Ammon's horn (tissue), 1 donor: ENCODE results near the gene OR2K2.
"Not testable (repeated sequence)": the region's sequence is repeated elsewhere in the genome, so short reads cannot be mapped to it uniquely, and the experiment has no call there.

Experiments
- DNase-seq: peaks from one replicate; pipeline ENCODE4 v3.0.0-alpha.2; 2016; ENCODE audit warnings: low spot score

The OR2K2 gene, protein sequence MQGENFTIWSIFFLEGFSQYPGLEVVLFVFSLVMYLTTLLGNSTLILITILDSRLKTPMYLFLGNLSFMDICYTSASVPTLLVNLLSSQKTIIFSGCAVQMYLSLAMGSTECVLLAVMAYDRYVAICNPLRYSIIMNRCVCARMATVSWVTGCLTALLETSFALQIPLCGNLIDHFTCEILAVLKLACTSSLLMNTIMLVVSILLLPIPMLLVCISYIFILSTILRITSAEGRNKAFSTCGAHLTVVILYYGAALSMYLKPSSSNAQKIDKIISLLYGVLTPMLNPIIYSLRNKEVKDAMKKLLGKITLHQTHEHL

DNA sequence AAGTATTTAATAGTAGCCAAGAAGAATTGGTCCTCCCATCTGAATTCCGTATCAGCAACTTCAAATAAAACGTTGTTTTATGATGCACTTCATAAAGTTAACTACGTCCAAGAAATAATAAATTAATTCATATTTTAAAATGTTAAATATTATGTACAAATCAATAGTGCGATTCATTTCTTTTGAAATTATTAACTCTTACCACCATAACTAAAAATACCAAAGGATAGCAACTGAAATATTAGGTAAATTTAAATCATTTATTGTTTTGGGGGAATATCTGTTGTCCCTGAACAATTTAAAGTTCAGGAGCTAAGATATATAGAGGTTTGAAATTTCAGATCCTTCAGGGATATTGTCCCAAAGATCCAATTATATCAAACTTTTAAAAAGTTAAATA is at the start of gene OR2K2:
TSS of gene OR2K2 (minus strand) at position 101 of the 400 bp plus-strand sequence. CDS start 1,791 bp downstream, outside the sequence.
- no peak for DNase-seq

DNA sequence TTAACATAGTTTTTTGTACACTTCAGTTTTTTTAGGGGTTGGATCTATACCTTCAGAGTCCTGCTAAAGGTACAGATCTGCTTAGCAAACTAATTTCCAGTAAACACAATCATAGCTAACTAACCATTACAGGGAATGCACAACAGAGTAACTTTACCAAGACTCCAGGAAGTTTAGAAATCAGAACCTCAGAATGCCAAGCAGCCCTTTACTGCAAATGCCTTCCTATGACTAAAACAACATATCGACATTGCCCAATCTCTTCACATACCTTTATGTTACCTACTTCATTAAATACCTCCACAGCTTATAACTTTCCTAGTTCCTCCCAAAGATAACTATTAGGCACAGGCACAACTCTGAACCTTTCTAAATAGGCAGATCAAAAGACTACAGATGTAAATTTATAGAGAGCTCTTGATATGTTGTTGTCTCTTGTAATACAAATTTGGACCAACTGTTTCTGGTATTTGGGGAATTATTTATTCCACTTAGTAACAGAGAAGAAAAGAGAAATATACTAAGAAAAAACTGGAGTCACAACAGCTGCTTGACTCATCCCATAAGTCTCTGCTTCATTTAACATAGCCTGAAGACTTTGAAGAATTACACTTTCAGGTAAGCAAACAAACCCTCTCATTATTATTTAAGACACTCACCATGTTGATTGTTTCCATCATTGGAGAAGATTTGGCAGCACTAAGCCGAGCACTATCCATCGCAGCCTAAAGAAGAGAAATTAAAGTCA is 46.0 kb upstream of the OR2K2 start:
- no peak for DNase-seq

DNA sequence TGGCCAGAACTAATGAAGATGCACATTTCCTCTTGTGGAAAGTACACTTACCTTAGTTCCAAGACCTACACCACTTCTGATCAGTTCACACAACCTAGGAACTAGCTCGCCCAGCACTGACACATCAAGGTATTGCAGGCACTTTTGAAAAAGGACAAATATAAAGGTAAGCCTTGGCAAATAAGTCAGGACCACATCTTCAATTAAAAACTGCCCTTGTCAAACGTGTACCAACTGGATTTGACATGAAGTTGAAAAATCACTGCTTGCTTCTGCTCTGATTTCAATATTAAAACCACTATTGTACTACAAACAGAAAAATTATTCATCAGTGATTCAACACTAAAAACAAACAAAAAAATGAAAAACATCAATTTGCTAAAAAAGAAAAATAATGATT is 45.0 kb upstream of the OR2K2 start:
- DNase-seq = no peak

DNA sequence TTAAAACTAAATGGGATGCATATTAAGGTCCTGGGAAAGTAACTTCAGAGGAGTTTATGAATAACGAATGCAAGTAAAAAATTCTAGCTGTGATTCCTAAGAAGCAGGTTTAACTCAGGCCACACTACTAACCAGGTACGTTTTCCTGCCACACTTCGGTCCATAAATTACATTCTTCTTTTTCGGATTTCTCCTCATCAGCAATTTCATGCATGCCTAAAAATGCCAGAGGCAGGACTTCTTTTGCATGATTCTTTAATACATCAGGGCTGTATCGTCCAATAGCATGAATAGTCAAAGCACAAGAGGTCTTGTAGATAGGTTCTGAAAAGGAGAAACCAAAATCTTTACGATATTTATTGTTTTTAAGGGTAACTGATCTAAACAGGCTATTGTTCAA is 42.3 kb upstream of the OR2K2 start:
- DNase-seq = no peak

DNA sequence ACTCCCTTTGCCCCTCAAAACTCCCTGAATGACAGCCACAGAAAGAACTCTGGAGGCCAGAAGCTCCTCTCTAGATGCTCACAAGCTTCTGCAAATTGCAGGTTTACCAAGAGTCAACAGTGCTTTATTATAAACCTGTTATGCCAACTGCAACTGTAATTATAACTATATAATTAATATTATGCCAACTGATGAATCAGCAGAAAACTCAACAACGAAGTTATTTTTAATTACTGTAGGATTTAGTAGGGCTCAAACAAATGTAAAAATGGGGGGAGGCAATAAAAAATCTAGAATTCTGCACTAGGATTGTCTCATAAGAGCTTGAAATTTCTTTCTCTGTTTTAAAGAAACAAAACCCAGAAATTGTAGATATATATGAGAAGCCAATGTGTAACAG is 37.0 kb upstream of the OR2K2 start:
- DNase-seq = no peak

DNA sequence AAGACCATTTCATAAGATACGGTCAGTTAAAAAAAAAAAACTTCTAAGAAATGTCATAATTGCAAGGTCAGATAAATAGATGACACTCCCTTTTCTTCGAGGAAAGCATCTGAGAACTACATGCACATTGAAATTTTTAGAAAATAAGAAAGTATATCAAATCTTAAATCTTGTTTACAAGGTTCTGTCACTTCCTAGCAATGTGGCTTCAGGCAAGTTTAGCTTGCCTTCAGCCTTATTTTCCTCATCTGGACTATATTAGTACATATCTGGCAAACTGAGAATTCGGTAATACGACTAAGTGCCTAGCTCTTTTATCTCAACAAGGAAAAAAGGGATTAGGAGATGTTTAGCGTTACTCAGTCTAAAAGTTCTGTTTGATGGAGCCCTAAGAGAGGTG is 32.5 kb upstream of the OR2K2 start:
- DNase-seq = no peak

DNA sequence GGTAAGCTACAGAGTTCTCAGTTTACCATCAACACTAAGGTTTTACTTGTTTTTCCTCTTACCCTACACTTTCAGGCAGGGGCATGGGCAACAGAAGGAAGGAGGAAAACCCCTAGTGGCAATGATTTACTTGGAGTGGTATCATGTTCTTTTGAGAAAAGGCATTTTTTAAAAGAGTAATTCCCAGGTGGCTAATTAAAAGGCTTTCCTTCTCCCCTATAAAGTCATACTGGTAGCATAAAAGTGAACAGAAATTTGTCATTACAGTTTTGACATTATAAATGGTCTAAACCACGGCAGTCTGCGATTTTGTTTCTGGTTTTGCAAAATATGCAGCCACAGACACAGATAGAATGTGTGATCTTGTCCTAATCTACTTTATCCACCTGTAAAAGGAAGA is 30.9 kb upstream of the OR2K2 start:
- DNase-seq = no peak

DNA sequence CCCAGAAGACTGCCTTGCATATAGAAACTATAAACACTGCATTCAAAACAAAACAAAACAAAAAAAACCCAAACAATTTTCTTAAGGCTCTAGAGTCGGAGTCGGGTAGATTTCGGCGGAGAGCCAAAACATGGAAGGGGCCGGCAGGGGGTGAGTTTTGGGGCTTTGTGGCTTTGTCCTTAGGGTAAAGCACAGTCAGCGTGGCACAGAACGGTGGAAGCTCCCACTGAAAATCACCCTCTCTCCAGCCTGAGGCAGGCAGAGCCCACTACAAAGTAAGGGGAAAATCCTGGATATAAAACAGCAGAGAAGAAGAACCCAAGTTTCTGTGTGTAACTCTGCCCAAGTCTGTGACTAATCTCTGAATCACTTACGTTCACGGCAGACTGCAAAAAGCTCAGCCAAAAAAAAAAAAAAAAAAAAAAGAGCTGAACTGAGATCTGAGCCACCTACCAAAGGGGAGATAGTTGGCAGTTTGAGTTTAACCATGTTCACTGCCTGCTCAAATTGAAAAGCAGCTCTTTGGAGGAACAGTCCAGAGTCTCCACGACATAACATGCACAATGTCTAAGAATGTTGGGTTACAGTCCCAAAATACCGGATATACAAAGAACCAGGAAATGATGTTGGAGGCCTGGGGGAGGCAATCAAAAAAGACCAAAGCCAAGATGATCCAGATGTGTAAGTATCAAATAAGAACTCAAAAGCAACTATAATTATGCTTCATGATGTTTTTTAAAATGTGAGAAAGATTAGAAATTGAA is 26.6 kb upstream of the OR2K2 start:
- no peak for DNase-seq

DNA sequence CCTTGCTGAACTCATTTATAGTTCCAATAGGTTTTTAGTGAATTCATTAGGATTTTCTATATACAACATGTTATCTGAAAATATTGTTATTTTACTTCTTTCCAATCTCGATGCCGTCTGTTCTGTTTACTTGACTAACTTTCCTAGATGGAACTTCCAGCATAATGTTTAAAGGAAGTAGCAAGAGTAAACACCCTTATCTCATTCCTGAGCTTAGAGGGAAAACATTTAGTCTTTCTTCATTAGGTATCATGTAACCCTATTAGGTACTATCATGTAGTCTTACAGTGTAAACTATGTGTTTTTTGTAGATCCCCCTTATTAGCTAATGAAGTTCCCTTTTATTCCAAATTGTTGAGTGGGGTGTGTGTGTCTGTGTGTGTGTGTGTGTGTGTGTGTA is 22.5 kb upstream of the OR2K2 start:
- DNase-seq = no peak

DNA sequence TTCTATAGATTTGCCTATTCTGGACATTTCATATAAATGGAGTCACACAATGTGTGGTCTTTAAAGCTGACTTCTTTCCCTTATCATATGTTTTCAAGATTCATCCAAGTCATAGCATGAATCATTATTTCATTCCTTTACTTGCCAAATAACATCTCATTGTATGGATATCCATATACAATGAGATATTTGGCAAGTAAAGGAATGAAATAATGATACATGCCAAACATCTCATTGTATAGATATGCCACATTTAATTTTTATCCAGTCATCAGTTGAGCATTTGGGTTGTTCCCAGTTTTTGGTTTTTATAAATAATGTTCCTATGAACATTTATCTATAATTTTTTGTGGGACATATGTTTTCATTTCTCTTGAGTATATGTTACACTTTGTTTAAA is 20.5 kb upstream of the OR2K2 start:
- DNase-seq = no peak

DNA sequence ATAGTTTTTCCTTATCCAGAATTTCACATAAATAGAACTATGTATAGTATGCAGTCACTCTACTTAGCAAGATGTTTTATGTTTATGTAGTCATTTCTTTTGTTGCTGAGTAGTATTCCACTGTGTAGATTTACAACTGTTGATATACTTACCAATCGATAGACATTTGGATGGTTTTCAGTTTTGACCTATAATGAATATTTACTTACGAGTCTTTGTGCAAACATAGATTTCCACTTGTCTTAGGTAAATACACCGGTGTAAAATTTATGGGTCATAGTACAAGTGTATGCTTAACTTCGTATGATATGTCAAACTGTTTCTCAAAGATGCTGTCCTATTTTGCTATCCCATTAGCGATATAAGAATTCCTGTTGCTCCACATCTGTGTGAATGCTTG is 19.7 kb upstream of the OR2K2 start:
- no peak for DNase-seq

DNA sequence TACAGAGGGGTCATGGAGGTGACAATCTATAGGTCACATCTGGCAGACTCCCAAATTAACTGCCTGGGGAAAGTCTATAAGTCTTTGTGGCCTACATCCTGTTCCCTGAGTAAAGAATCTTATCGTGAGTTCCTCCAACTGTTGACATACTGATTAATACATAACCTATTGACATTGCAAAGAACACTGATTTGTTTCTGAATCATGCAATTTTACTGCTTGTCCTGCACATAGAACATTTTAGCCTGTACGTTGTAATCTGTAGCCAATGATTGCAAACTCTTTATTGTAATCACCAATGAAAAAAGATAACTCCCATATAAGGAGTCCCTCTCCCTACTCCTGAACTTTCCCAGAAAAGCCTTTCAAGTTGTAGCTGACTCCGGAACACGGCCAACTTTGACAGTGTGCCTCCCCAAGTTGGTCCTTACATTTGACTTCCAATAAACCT is 18.8 kb upstream of the OR2K2 start:
- DNase-seq = no peak

DNA sequence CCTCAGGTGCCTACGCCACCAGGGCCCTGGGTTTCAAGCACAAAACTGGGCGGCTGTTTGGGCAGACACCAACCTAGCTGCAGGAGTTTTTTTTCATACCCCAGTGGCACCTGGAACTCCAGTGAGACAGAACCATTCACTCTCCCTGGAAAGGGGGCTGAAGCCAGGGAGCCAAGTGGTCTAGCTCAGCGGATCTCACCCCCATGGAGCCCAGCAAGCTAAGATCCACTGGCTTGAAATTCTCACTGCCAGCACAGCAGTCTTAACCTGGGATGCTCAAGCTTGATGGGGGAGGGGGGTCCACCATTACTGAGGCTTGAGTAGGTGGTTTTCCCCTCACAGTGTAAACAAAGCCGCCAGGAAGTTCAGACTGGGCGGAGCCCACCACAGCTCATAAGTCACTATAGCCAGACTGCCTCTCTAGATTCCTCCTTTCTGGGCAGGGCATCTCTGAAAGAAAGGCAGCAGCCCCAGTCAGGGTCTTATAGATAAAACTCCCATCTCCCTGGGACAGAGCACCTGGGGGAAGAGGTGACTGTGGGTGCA is 4.4 kb upstream of the OR2K2 start:
- DNase-seq = not testable (repeated sequence)

DNA sequence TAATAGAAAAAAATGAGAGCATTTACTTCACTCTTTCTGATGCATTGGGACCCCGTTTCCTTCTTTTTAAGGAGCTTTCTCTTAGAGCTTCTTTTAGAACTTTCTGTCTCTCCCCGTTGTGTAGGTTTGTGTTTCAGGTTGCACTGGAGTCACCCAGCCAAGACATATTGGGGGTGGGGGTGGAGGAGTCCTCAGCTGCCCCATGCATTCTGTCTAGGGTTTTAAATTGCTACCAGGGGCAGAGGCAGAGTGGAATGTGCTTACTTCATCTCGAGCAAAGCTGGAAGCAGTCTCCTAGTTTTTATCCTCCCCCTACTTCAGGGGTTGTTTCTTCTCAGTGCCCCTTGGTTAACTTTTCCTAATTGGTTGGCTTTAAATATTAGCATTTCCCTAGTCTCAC is 9.4 kb downstream of the OR2K2 start:
- DNase-seq = no peak

DNA sequence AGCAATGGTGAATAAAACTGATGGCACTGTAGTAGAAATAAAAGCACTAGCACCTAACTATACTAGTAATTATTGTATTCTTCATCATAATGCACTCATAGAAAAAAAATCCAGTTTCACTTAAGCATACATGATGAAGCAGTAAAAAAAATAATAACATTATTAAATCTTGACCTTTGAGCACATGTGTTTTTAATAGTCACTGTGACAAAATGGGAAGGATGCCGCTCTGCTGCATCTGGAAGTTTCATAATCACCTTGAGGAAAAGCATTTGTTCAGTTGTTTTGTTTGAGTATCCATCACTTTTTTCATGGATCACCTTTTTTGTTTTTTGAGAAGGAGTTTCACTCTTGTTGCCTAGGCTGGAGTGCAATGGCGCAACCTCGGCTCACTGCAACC is 13.2 kb downstream of the OR2K2 start:
- no peak for DNase-seq

DNA sequence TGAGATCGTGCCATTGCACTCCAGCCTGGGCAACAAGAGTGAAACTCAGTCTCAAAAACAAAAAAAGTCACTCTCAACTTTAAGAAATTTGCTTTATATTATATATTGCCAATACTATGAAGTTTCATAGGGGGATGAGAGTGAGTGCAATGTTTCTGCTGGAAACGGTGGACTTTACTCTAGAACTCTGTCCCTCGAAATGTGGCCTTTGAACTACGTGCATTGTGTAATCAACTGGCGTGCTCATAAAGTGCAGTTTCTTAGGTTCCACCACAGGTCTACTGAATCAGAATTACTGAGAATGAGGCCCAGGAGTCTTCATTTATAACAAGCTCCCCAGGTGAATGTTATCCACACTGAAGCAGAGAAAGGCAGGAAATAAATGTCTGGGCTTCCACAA is 24.1 kb downstream of the OR2K2 start:
- DNase-seq = no peak

DNA sequence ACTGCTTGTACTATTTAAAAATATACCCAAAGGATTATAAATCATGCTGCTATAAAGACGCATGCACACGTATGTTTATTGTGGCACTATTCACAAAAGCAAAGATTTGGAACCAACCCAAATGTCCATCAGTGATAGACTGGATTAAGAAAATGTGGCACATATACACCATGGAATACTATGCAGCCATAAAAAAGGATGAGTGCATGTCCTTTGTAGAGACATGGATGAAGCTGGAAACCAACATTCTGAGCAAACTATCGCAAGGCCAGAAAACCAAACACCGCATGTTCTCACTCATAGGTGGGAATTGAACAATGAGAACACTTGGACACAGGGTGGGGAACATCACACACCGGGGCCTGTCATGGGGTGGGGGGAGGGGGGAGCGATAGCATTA is 26.0 kb downstream of the OR2K2 start:
- DNase-seq = not testable (repeated sequence)

DNA sequence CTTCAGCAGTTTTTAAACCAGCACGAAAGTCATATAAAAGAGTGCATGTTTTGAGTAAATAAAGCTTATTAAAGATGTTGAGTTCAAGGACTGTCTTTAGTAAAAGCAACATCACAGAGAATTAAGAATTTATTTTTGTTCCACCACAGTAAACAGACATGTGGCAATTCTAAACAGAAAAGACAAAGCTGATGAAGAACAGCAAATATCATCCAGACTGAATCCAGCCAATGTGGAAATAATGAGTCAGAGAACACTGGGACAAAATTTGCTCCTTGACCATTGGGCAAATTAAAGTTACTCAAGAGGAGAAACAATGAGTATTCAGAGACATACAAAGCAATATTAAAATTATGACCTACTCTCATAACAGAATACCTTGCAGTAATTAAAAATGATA is 28.8 kb downstream of the OR2K2 start:
- DNase-seq = no peak

DNA sequence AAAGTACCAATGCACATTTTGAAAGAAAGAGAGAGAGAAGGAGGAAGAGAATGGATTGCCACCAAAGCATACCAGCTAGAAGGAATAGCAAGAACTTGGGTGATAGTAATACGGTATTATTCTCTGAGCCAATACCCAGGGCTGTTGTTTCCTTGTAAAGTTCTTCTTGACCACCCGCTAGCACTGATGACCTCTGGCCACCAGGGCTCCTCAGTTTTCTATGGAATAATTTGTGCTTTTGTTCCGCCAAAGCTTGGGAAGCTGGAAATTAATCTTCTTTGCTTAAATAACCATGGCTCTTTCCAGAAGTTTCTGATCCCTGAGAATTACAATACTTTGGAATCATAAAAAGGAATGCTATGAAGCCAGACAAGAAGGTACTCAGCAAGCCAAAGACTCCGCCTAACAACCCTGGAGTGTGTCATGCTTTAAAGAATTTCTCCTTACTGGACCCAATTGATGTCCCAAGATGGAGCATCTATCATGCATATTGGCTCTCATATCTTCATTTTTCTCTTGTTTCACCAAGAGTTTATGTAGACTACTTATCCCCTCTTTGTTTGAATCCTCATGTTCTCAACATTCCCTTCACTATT is 29.8 kb downstream of the OR2K2 start:
- DNase-seq = no peak

DNA sequence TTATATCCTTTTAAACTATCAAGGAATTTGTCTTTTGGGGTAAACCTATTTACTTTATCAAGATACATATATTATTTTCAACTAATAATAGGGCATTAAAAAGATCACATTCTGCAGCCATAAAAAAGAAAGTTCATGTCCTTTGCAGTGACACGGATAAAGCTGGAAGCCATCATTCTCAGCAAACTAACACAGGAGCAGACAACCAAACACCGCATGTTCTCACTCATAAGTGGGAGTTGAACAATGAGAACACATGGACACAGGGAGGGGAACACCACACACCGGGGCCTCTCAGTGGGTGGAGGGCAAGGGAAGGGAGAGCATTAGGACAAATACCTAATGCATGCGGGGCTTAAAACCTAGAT is 30.4 kb downstream of the OR2K2 start:
- DNase-seq = not testable (repeated sequence)

DNA sequence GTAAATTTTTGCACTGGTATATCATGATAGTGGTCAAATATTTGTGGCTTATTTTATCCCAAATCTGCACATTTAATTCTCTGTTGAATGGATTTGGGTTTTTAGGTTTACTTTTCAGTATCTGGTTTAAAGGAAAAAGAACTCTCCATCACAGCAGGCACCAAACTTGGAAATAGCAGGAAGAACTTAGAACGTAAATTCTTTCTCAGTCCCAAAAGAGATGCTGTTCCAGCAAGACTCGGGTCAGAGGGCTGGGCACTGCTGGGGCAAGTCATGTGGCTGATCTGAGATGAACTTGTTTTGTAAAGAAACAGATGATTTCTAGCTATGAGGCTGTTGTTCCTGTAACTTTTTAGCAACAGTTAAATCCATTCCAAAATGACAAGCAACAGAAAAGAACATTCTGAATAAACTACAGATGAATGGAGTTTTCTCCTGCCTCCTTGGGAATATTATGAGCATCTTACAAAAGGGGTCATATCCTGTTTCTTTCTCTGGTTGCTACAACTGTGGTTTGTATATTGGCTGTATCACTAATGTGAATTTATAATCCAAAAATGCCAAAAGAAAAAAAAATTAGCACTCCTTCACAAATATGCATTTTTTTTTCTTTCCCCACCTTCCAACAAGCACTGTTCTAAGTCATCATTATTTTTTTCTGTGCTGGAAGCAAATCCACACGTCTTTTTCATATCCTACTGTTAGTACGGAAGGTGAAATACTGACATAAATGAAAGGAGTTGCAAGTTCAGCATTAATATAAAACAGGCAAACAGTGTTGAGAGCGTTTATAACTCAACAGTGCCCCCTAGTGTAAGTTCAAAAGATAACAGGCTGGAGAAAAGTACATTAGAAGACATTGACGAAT is 31.1 kb downstream of the OR2K2 start:
- DNase-seq = peak; percentile 83
